ENCODE results near the gene SEMA4C.

DNA sequence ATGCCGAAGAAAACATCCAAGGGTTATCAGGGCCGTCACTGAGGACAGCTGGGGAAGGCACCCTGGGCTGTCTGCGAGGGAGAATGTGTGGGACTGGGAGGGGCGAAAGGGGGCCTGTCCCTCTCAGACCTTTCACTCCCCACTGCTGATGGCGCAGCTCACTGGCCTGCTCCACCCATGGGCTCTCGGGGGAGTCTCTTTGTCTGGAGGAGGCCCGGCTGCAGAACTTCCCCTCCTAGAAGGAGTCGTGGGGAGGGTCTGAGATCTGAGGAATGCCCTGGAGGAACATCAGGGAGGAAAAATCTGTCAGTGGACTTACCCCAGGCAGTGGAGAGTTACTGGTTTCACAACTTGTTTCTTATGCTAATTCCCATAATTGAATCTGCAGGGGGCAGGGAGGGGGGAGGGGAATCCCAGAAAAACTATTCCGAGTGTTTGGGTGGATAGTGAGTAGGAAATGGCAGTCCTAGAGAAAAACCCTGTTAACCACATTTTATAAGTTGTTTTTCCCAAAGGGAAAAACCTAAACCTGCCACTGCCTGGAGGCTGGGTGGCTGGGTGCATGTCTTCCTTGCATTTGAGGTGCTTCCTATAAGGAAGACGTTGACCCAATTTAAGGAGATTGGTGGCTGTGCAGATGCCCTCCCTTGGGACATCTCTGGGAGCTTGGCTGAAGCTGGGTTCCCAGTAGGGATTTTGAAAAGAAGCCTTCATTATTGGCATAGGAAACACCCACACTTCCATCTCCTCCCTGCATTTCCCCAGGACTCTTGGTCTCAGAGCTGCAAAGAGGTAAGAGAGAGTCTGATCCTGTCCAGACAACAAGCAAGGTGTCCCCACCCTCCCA lies 11.7 kb upstream of the SEMA4C start:
- TF ChIP-seq POLR2A (IDR thresholded peaks at IDR 0.05) (no peak), CTCF (IDR thresholded peaks at IDR 0.05) (no peak)

Measured in heart left ventricle (tissue), 13 donors.